GM18868 (cell line): Measurements from ENCODE around the gene BOK.
"Not testable (repeated sequence)": the region's sequence is repeated elsewhere in the genome, so short reads cannot be mapped to it uniquely, and the experiment has no call there.

Source experiments
- ATAC-seq: cut with Tn5 transposase; IDR thresholded peaks from one replicate; pipeline ENCODE4 v1.9.1; 2021; ENCODE audit warnings: mild to moderate bottlenecking, moderate library complexity; ENCODE audit not compliant: unreplicated experiment

BOK gene

DNA sequence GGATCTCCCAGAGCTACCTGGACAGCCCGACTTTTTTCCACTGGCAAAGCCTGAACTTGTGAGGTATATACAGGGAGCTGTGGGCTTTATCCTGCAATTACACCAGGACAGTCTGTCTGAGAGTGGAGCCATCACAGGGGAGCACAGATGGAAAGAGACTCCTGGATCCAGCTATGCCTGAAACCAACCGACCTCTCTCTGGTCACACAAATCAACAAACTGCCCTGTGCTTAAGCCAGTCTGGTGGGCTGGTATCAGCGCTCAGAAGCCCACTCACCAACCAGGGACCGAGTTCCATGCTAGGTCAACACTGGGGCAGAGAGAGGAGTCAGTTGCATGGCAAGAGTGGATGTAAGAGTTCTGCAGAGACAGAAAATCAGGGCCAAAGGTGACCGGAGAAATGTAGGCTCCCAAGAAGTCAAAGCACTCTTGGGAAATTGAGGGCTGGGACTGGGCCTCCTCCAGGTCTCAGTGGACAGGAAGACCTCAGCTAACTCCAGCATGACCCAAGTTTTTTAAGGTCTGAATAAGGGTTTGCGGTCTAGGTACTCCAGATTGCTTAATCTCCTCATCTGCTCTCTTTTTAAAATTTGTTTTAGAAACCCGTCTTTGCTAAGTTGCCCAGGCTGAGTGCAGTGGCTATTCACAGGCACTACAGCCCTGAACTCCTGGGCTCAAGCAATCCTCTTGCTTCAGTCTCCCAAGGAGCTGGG, 3.8 kb upstream of the BOK start:
- ATAC-seq, result no peak

DNA sequence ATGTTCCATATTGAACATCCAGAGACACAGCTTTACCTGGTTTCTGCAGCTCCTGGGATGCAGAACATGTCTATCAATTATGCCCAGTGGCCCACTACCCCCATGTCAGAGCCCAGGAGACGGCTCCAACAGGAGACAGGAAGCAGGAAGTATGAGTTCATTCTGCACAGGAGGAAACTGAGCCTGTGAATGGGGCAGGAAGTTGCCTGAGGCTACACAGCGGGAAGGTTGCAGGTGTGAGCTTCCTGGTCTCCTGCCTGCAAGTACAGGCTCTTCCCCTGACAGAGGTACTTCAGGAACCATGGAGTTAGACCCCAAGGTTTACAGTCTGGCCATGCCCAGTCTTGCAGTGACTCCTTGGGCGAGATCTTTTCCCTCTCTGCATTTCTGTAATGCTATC, 2.8 kb upstream of the BOK start:
- no peak for ATAC-seq

DNA sequence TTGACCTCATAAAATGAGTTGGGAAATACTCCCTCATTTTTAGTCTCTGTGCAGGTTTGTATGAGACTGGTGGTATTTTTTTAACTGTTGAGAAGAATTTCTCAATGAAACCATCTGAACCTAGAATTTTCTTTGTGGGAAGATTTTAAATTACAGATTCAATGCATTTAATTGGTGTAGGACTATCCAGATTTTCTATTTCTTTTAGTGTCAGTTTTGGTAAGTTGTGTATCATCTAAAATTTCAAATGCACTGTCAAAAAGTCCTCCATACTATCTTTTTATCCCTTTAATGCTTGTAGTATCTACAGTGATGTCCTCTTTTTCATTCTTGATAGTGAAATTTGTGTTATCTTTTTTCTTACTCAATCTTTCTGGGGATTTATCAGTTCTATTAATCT, 1.8 kb upstream of the BOK start:
- ATAC-seq, result no peak

DNA sequence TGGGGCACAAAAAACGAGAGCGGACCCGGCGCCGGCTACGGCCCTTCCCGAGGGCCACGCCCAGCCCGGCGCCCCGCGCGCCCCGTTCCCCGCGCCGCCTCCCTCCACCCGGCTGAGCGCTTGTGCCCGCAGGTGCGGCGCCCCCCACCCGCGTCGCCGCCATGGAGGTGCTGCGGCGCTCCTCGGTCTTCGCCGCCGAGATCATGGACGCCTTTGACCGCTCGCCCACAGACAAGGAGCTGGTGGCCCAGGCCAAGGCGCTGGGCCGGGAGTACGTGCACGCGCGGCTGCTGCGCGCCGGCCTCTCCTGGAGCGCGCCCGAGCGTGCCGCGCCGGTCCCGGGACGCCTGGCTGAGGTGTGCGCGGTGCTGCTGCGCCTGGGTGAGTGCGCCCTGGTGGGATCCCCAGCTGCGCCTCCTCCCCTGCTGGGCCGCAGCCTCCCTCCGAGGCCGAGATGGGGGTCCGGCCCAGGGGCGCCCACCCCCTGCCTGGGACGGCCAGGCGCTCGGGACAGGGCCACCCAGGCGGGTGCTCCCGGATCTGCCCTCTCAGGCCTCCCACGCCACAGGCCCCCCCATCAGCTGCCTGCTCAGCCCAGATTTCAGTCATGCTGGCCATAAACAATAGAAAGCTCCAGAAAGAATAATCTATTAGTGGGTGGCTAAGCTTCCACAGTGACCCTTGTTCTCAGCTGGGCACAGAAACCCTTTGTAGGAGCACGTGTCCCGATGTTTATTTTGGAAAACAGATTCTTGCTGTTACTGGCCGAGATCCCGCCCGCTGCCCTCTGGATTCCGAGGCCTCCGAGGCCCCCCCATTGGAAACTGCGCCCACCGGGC, 997 bp downstream of the BOK start:
- no peak for ATAC-seq

DNA sequence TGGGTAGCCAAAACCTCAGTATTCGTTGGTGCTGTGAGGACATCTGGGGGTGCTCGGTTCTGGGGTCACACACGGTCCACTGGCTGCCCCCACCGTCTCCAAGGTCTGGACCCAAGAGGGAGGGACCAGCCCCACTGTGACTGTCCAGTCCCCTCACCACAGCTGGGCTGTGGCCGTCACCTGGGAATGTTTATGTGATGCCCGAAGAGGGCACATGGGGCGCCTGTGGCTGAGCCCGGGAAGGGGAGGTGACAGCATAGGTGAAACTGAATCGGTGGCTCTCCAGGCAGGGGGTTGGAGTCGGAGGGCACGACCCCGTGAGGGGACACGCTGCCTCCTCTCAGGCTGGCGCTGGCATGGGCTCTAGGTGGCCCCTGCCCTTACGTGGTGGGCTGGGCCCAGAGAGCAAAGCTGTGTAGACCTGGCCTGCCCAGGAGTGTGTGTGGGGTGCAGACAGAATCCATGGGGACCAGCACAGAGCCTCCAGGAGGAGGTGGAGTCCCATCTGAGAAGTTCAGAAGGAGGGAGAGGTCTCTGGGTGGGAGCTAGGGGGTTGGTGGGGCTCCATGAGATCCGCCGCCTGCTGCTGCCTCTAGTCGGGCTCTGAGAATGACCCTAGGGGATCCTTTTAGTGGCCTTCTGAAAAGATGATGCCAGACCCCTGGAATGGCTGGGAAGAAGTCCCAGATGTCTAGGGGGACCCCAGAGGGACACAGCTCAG, 1.8 kb downstream of the BOK start:
- no peak for ATAC-seq

DNA sequence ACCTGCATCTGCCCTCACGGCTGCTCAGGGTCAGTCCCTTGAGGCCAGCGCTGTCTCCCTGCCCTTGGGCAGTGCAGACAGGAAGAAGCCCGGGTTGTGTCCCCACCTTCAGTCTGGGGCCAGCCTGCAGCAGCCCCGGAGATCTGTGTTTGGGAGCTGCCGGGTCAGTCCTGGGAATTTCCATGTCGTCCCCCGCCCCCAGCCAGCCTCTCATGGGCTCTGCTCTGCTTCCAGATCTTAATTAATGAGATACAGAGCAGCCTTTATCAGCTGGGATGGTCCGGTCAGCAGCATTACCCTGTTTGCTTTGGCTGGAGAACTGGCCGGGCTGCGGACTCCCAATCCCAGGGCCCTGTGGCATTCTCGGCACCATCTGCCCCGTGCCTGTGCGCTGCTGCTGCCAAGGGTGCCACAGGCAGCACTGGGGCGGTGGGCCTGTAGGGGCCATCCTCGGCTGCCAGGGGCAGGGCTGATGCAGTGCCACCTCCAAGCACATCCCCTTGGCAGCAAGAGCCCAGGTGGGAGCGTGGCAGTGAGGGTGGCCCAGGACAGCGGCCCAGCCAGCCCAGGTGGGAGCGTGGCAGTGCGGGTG, 2.4 kb downstream of the BOK start:
- ATAC-seq, result no peak

DNA sequence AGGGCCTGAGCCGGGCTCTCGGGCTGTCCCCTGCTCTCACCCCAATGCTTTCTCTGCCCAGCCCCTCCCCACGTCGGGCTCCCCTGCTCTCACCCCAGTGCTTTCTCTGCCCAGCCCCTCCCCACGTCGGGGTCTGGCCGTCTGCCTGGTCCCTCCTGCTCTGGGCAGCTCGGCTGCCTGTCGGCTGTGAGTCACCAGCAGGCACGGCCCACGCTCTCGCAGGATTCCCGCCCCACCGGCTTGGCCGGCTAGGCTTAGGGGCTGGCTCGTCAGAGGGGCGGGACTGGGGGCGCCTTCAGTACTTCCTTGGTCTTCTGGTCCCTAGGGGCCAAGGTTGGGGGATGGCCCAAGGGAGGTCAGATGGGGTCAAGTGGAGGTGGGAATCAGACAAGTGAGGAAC, 3.3 kb downstream of the BOK start:
- no peak for ATAC-seq

DNA sequence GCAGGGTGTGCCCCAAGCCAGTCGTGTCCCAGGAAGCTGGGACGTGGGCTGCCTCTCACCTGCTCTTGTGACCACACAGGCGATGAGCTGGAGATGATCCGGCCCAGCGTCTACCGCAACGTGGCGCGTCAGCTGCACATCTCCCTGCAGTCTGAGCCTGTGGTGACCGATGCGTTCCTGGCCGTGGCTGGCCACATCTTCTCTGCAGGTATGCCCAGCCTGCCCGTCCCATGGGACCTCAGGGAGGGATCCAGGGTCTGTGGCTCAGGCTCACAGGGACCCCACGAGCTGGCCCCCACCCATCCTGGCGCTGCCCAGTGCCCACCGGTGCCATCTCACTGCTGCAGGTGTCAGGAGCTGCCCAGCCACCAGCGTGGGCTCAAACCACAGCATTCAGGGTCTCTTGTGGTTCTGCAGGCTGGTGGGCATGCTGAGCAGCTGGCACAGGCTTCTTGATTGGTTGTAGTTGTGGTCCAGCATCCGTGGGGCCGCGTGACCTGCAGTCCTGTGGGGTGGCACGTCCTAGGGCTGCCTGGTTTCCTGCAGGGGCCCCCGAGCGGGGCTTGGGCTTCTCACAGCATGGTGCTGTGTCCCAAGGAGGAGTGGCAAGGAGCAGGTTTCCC, 3.8 kb downstream of the BOK start:
- no peak for ATAC-seq

DNA sequence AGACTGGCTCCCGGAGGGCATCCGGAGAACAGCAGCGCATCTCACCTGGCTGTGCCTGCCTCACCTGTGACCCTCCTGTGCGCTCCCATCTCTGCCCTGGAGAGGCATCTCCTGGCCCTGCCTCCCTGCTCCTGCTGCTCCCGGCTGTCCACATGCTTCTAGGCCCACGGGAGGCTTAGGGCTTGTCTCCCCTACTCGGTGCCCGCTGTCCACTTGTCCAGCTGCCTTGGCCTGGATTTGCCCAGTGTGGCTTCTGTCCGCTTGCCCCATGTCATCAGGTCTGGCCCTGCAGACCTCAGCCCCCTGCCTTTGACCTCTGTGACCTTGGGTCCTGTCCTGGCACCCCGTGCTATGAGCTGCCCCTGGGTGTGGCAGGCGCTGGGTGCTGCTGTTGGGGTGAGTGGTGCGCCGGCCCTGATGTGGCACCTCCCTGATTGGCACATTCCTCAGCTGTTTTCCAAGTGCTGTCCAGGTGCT, 4.5 kb downstream of the BOK start:
- ATAC-seq, result no peak

DNA sequence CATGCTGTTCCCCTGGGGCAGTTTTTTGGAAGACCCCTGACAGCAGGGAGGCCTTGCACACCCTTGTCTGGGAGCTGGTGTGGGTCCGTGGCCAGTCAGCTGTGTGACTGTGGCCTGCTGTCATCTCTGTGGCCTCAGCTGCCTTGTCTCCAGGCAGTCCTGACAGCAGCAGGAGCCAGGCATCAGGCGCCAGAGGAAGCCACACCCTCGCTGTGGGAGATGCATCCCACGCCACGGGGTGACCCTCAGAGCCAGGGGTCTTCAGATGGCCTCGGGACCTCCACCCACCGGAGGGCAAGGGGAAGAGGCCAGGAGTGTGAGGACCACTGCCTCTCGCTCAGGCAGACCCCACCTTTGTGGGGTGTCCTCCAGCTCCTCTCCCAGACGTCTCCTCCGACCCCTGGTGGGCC, 5.0 kb downstream of the BOK start:
- ATAC-seq, result no peak

DNA sequence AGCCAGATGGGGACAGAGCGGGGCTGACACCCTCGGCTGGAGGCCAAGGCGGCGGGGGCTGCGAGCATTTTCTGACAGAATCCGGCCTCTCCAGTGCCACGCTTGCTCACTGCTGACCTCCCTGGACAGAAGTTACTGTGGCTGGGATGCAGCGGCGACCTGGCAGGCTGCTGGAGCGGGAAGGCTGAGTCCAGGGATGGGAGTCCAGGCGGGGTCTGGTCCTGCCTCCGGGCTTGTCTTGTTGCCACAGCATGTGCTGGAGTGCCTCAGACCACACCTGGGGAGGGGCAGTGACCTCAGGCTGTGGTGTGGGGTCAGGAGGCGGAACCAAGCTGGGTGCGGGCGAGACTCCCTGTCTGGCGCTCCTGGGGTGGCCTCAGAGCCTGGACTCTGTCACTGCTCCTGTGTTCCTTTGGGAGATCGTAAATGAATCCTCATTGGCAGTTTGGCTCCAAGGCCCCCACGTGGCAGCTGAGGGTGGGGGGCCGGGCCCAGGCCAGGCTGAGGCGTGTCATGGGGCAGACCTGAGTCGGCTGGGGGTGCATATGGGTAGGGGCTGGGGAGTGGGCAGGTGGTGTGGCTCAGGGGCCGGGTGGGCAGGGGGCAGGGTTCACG, 5.5 kb downstream of the BOK start:
- no peak for ATAC-seq

DNA sequence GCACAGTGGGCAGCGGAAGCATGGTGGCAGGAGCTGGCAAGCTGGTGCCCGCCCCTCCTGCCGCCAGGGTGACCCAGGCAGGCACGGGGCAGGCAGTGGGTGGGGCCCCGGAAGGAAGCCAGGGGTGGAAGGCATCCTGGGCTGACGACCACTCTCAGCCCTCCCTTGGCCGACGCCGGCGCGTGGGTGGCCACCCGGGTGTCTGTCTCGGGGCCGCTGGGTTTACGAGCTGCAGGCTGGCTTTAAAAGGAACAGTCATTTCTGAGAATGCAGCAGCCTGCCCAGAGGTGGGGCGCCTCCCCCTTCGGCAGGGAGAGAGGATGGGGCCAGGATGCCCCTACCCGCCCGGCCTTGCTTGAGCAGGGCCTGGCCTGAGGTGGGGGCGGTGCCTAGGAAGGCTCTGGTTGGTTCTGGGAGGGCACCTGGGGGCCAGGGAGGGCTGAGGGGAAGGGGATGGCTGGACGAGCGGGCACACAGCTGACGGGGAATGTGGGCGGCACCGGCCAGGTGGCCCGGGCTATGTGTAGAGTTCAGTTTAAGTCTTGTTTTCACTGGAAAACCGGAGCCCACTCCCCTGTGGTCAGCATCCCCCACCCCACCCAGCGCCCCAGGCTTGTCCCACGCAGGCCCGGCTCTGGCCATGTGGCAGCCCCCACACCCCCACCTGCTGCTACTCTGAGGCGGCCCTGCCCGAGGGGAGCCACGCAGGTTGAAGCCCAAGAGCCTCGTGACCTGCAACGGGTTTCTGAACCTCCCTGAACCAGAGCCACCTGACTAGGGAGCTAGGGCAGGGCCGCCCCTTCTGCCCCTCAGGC, 6.3 kb downstream of the BOK start:
- ATAC-seq, result no peak

DNA sequence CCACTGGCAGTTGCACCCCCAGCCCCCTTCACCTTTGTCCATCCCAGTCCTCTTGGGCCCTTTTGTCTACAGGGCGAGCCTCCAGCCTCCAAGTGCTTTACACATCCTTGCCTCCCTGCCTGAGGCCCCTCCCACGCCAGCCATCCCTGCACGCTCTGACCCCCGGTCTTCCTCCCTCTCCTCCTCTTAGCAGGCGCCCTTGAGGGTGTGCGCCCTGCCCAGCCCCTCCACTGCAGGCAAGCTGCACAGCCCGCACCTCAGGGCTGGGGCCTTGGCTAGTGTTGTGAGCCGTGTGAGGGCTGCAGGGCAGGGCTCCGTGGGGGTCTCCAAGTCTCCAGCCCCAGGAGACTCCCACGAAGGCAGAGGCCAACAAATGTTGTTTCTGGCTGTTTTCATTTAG, 6.9 kb downstream of the BOK start:
- no peak for ATAC-seq

DNA sequence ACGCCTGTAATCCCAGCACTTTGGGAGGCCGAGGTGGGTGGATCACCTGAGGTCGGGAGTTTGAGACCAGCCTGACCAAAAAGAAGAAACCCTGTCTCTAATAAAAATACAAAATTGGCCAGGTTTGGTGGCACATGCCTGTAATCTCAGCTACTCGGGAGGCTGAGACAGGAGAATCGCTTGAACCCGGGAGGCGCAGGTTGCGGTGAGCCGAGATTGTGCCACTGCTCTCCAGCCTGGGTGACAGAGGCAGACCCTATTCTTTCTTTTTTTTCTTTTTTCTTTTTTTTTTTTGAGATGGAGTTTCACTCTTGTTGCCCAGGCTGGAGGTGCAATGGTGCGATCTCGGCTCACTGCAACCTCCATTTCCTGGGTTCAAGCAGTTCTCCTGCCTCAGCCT, 7.5 kb downstream of the BOK start:
- not testable (repeated sequence) for ATAC-seq

DNA sequence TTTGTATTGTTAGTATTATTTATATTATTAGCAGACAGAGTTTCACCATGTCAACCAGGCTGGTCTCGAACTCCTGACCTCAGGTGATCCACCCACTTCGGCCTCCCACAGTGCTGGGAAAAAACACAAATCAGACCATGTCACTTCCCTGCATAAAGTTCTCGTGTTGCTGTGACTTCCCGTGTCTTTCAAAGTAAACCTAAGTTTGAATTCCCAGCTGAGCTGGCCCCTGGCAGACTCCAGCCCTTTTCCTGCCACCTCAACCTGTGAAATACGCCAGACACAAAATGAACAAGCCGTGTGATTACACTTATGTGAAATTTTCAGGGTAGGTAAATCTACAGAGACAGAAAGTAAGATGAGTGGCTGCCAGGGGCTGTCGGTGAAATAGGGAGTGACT, 7.9 kb downstream of the BOK start:
- no peak for ATAC-seq

DNA sequence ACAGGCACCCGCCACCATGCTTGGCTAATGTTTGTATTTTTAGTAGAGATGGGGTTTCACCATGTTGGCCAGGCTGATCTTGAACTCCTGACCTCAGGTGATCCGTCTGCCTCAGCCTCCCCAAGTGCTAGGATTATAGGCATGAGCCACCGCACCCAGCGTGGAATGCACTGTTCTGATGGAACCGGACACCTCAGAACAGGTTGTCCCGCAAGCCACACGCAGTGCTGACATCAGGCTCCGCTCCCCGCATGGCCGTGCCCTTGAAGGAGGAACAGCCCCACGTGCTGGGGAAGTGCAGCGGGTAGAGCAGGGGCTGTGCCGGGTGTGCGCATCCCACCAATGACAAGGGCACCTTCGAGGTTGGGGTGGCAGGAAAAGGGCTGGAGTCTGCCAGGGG, 8.7 kb downstream of the BOK start:
- not testable (repeated sequence) for ATAC-seq

DNA sequence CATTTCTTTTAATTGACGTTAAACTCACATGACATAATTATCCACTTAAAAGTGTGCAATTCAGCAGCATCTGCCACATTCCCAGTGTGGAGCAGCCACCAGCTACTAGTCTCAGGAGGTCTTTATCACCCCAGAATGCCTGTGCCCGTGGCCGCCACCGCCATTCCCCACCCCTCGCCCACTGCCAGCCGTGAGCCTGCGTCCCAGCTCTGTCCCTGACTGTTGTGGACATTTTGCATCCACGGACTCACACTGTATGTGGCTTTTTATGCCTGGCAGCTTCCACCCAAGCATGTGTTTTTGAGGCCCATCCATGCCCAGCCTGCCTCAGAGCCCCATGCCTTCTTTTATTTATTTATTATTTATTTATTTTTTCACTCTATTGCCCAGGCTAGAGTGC, 9.2 kb downstream of the BOK start:
- no peak for ATAC-seq

DNA sequence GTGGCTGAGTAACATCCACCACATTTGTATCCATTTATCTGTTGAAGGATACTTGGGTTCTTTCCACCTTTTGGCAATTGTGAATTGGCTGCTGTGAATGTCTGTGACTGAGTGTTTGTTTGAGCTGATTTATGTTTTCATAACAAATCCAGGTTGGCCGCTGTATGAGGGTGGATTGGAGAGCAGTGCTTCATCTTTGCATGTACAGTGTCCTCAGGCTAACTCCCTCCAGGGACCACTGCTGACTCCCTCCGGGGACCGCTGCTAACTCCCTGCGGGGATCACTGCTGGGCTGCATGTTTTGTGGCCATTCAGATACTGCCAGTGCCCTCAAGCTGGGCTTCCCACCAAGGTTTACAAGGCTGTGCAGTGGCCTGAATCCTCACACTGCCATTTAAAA, 10.2 kb downstream of the BOK start:
- ATAC-seq, result no peak

DNA sequence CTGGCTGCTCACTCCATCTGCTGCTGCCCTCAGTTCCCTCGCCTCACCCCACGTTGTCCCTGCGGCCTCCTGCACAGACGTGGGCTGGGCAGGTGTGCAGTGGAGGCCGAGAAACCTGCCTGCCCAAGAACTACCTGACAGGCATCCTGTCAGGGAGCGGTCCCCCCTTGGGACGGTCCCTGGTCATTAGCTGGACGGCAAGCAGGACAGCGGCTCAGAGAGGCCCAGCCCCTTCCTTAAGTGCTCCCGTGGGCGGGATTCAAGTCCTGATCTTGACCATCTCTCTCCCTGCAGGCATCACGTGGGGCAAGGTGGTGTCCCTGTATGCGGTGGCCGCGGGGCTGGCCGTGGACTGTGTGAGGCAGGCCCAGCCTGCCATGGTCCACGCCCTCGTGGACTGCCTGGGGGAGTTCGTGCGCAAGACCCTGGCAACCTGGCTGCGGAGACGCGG, 11.3 kb downstream of the BOK start:
- no peak for ATAC-seq
